Fibroblast of lung (primary cell): Measurements from ENCODE around the gene ARPP21.

Experiments used
- CTCF ChIP-seq, 2 donors: IDR thresholded peaks in 1 of 2; conservative IDR thresholded peaks in 1 of 2; 1 replicate in 1 of 2; 2 replicates in 1 of 2; pipeline ENCODE4 v1.5.1; 2011 to 2012; ENCODE audit warnings: low read length in 2 of 2, control low read depth in 1 of 2, inconsistent platforms in 1 of 2, low read depth in 1 of 2, mild to moderate bottlenecking in 1 of 2
- EZH2 ChIP-seq: IDR thresholded peaks from 2 replicates; pipeline ENCODE4 v1.5.1; 2012; ENCODE audit warnings: low read length, control low read depth, mild to moderate bottlenecking; ENCODE audit errors: missing control alignments

- TF ChIP-seq CTCF (conservative IDR thresholded peaks at IDR 0.05 in 1 of 2, IDR thresholded peaks at IDR 0.05 in 1 of 2; ENCODE audit: low read depth in 1 of 2, low read length in 2 of 2) (no peak), EZH2 (no peak)
These were observed 134.1 kb downstream of the ARPP21 start for GRCh38 chr3:35773417-35773816.
